HG03175 (cell line): Measurements from ENCODE around the gene CRACDL.

ENCODE experiments used
- ATAC-seq: cut with Tn5 transposase; IDR thresholded peaks from one replicate; pipeline ENCODE4 v1.9.1; 2021; ENCODE audit warnings: mild to moderate bottlenecking, moderate library complexity; ENCODE audit not compliant: unreplicated experiment

The CRACDL gene

GRCh38 chr2:98927027-98927426 is 9.0 kb downstream of the CRACDL start:
- ATAC-seq, result no peak

- no peak for ATAC-seq
These were observed 9.4 kb downstream of the CRACDL start for GRCh38 chr2:98926601-98927000.

GRCh38 chr2:98924910-98925309 is 11.1 kb downstream of the CRACDL start:
- ATAC-seq, result no peak

DNA sequence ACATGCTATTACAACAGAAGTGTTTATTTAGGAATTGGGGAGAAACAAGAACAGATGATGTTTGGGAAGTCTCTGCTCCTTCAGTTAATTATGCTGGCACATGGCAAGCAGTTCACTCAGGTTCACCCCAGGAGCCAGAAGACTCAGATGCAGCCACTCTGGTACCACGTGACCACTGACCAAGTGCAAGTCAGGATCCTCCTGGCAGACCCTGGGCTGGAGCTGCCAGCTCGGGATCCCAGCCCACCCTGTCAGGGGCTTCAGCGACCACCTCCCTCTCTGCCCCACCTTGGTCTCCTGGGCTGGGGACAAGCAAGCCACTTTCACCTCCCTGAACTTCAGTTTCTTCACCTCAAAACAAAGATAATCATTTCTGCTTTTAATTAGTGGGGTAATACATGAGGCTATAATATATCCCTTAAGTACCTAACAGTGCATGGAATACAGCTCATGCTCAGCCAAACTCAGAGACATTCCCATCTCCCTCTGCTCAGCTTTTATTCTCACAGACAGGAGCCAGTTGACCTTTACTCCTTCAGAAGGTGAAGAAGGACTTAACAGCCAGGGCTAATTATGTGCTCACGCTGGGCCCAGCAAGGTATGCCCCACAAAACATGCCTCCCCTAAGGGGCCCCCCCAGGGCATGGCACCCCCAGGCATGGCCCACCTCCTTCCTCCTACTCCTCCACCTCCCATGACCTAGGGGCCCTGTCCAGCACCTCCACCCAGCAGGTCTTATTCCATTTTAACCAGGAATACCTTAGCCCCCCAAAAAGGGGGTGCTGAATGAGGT is 11.8 kb downstream of the CRACDL start:
- ATAC-seq, result no peak

DNA sequence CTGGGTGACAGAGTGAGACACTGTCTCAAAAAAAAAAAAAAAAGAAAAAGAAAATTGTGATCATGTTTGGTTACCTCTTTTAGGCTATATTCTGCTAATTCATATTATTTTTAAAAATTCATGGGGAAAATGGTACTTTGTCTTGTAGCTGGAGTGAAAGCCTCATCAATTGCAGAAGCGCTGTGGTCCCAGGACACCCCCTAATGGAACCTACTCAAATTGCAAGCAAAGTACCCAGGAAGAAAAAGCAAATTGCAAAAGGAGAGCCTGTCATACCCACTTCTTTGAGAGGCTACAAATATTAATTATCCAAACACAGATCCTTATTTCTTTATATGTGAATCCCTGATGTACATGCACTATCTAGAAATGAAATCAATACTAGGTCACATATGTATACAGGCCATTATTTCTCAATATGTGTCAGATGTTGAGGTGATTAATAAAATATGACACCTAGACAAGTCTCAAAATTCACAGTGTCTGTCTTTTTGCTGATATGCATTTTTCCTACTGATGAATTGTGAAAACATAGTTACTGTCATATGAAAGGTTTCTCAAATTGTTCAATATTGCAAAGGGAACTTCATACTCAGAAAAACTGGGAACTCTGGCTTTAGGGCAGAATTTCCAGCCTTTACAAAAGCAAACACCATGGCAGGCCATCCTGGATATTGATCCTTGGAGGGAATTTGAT is 12.6 kb downstream of the CRACDL start:
- ATAC-seq, result no peak

DNA sequence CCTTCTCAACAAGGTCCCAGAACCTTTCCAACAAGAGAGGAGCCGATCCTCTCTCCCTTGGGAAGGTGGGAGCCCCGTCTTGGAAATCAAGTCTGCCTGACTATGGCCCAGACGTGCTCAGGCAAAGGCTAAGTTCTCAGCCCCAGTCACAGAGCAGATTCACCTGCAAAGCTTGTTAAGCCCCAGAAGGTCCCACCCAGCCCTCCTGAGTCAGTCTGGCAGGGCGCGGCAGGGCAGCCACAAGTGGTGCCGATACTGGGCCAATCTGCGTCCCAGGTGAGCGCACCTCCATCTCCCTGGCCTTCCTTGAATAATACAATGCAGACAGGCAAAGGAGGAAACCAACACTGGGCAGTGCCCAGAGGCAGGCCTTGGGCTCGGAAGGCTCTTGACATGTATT is 15.0 kb downstream of the CRACDL start:
- ATAC-seq, result no peak

GRCh38 chr2:98917031-98917471 is 19.0 kb downstream of the CRACDL start:
- no peak for ATAC-seq

GRCh38 chr2:98915751-98916358 is 20.2 kb downstream of the CRACDL start:
- ATAC-seq, result no peak

DNA sequence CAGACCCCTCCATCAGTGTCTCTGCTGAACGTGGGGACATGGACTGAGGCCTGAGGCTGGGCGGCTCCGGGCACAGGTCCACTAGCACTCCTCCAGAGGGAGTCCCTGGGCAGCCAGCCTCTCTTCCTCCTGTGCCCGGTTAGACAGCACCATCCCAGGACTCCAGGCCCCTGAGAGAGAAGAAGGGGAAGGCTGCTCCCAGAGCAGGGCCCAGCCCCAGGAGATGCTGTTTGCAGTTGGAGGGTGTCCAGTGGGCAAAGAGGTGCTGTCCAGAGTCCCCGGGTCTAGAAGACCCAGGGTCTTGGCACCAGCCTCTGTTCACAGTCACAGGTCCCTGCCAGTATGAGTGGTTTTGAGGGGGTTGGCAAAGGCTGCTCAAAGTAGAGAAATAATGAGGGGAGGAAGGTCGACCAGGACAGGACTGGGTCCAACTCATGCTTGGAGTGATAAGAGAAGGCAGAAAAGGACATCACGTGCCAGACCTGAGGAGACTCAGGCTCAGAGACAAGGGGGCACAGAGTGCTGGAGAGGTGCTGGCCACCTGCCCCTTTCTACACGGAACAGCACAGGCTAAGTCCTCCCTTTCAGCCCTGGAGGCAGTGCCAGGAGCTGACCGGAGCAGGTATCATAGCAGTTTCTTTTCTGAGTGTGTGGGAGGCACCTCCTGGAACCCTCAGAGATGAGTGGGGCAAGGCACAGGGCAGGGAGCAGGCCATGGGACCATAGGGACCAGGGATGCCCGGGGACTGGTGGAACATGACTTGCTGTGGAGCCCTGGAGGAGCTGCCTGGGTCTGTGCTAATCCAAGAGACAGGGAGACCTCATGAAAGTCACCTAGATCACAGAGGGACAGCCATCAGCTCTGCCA is 21.1 kb downstream of the CRACDL start:
- ATAC-seq, result no peak

GRCh38 chr2:98913916-98914712 is 21.9 kb downstream of the CRACDL start:
- ATAC-seq, result no peak

GRCh38 chr2:98912957-98913915 is 22.8 kb downstream of the CRACDL start:
- ATAC-seq, result no peak

GRCh38 chr2:98912221-98912851 is 23.7 kb downstream of the CRACDL start:
- no peak for ATAC-seq

- ATAC-seq, result no peak
These were observed 24.5 kb downstream of the CRACDL start for GRCh38 chr2:98911376-98912154.

DNA sequence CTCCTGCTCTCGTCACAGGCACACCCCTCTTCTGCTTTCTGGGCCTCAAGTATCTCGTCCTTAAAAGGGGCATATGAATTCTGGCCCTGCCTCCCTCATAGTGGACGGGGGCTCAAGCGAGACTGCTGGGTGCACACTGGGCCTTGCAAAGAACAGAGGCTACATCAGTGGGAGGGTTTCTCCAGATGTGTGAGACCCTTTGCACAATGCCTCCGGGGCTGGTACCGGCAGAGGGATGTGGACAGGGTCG is 25.0 kb downstream of the CRACDL start:
- ATAC-seq, result no peak

DNA sequence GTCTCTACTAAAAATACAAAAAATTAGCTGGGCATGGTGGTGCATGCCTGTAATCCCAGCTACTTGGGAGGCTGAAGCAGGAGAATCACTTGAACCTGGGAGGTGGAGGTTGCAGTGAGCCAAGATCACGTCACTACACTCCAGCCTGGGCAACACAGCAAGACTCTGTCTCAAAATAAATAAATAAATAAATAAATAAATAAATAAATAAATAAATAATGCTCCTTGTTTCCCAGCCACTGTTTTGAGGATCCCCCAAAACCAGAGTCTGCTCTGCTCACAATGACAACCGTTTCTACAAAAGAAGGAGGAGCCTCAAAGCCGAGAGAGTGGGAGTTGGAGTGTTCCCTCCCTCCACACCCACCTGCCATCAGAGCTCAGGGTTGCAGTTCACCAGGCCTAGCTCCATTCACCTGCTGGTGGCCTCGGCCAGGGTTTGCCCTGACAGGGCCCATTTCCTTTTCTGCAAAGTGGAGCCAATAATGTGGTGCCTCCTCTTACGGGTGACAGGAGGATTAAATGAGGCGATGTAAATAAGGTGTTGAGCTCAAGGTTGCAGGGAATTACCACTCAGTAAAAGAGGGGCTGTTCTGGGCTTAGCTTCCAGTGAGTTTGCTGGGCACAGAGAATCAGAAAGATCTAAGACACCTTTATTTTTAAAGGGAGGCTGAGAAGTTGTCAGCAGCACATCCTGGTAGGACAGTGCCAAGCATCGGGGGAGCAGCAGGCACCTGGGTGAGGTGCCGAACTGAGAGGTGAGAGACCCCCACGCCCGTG is 25.5 kb downstream of the CRACDL start:
- ATAC-seq, result no peak

- no peak for ATAC-seq
These were observed 26.5 kb downstream of the CRACDL start for GRCh38 chr2:98909317-98910211.
